Liver (tissue), 9 donors: Measurements from ENCODE around the gene LDB2. TPM values are rescaled to one million over a fixed set of nuclear protein-coding genes. Genes with fewer than 3 reads are reported as not detected.

Experiments used
- DNase-seq: peaks from one replicate; pipeline ENCODE4 v3.0.0-alpha.2; 2017; ENCODE audit warnings: low spot score
- H3K27ac ChIP-seq, 2 donors: one replicate each; pipeline ENCODE4 v1.7.0; 2013; ENCODE audit warnings: inconsistent platforms in 2 of 2, low read length in 2 of 2, control low read depth in 1 of 2, low read depth in 1 of 2, mild to moderate bottlenecking in 1 of 2
- H3K27me3 ChIP-seq, 4 donors: one replicate each; pipeline versions ENCODE4 v1.6.1 to v1.7.0; 2013; ENCODE audit warnings: low read length in 3 of 4, inconsistent platforms in 1 of 4, mild to moderate bottlenecking in 1 of 4, moderate library complexity in 1 of 4; ENCODE audit not compliant: control insufficient read depth in 4 of 4, insufficient read depth in 4 of 4
- H3K36me3 ChIP-seq, 4 donors: one replicate each; pipeline versions ENCODE4 v1.6.1 to v1.7.0; 2013; ENCODE audit warnings: low read length in 3 of 4, mild to moderate bottlenecking in 3 of 4, low read depth in 1 of 4, moderate library complexity in 1 of 4; ENCODE audit not compliant: control insufficient read depth in 4 of 4, insufficient read depth in 3 of 4
- H3K4me1 ChIP-seq, 4 donors: one replicate each; pipeline versions ENCODE4 v1.6.1 to v1.7.0; 2013; ENCODE audit warnings: low read length in 3 of 4, mild to moderate bottlenecking in 3 of 4, moderate library complexity in 1 of 4; ENCODE audit not compliant: control insufficient read depth in 4 of 4, insufficient read depth in 4 of 4
- H3K4me3 ChIP-seq, 3 donors: one replicate each; pipeline versions ENCODE4 v1.6.1 to v1.7.0; 2013; ENCODE audit warnings: low read length in 3 of 3, control low read depth in 1 of 3, low read depth in 1 of 3, mild to moderate bottlenecking in 1 of 3
- H3K9ac ChIP-seq, 2 donors: one replicate each; pipeline ENCODE4 v1.7.0; 2013; ENCODE audit warnings: low read length in 2 of 2, mild to moderate bottlenecking in 2 of 2, moderate library complexity in 2 of 2, control low read depth in 1 of 2, low read depth in 1 of 2
- H3K9me3 ChIP-seq, 4 donors: one replicate each; pipeline versions ENCODE4 v1.6.1 to v1.7.0; 2013; ENCODE audit warnings: low read length in 3 of 4; ENCODE audit not compliant: control insufficient read depth in 4 of 4
- EGR1 ChIP-seq, 2 donors: IDR thresholded peaks; 2 replicates each; pipeline ENCODE4 v1.6.1; 2016 to 2018; ENCODE audit warnings: antibody characterized with exemption in 2 of 2, low read depth in 2 of 2
- FOXA1 ChIP-seq: IDR thresholded peaks from 2 replicates; pipeline ENCODE4 v1.6.1; 2016; ENCODE audit warnings: antibody characterized with exemption
- FOXA2 ChIP-seq: IDR thresholded peaks from 2 replicates; pipeline ENCODE4 v1.6.1; 2016; ENCODE audit warnings: antibody characterized with exemption
- GABPA ChIP-seq, 2 donors: IDR thresholded peaks in 1 of 2; conservative IDR thresholded peaks in 1 of 2; 2 replicates each; pipeline ENCODE4 v1.6.1; 2016; ENCODE audit warnings: antibody characterized with exemption in 2 of 2, mild to moderate bottlenecking in 1 of 2, moderate library complexity in 1 of 2
- HNF4A ChIP-seq, 2 donors: conservative IDR thresholded peaks; 2 replicates each; pipeline ENCODE4 v1.6.1; 2016; ENCODE audit warnings: antibody characterized with exemption in 2 of 2, mild to moderate bottlenecking in 2 of 2
- HNF4G ChIP-seq: IDR thresholded peaks from 2 replicates; pipeline ENCODE4 v1.6.1; 2016; ENCODE audit warnings: antibody characterized with exemption
- JUND ChIP-seq, 2 donors: IDR thresholded peaks; 2 replicates each; pipeline ENCODE4 v1.6.1; 2016; ENCODE audit warnings: antibody characterized with exemption in 2 of 2
- NR2F2 ChIP-seq: IDR thresholded peaks from 2 replicates; pipeline ENCODE4 v1.6.1; 2016; ENCODE audit warnings: antibody characterized with exemption
- RAD21 ChIP-seq, 2 donors: IDR thresholded peaks; 2 replicates each; pipeline ENCODE4 v1.6.1; 2016; ENCODE audit warnings: antibody characterized with exemption in 2 of 2, mild to moderate bottlenecking in 2 of 2
- RXRA ChIP-seq, 2 donors: IDR thresholded peaks; 2 replicates each; pipeline ENCODE4 v1.6.1; 2017 to 2018; ENCODE audit warnings: antibody characterized with exemption in 2 of 2, mild to moderate bottlenecking in 1 of 2
- SP1 ChIP-seq: IDR thresholded peaks from 2 replicates; pipeline ENCODE4 v1.6.1; 2018; ENCODE audit warnings: antibody characterized with exemption, mild to moderate bottlenecking
- TAF1 ChIP-seq: conservative IDR thresholded peaks from 2 replicates; pipeline ENCODE4 v1.6.1; 2016; ENCODE audit warnings: antibody characterized with exemption, mild to moderate bottlenecking
- YY1 ChIP-seq: IDR thresholded peaks from 2 replicates; pipeline ENCODE4 v1.6.1; 2016; ENCODE audit warnings: antibody characterized with exemption, mild to moderate bottlenecking
- WGBS: extraction: QIAGEN DNeasy Blood & Tissue Kit; methylation state at CpG from one replicate; pipeline ENCODE4 v1.1.7; 2013; 5-methylcytosine and 5-hydroxymethylcytosine counted together
- polyA plus RNA-seq, 2 donors: library from polyadenylated mRNA; stranded (reverse) in 1 of 2; unstranded in 1 of 2; fragments of 200-250 nt in 1 of 2; fragments of >200 nt in 1 of 2; fragmentation: Nextera tagmentation in 1 of 2; extraction: Ambion mirVana in 1 of 2; gene quantifications; one replicate each; pipeline versions ENCODE4 v1.2.1 to v1.2.3, GENCODE V29; 2013 to 2015
- total RNA-seq, 2 donors: library from RNA; depleted of rRNA; stranded (reverse); fragments of >200 nt; gene quantifications; one replicate each; pipeline ENCODE4 v1.2.3, GENCODE V29; 2014
- TF ChIP-seq, protein P1 (sequence below): IDR thresholded peaks from 2 replicates; pipeline ENCODE4 v1.6.1; 2016; ENCODE audit warnings: antibody characterized with exemption
- TF ChIP-seq, protein P2 (sequence below): IDR thresholded peaks from 2 replicates; pipeline ENCODE4 v1.6.1; 2016; ENCODE audit warnings: antibody characterized with exemption
- TF ChIP-seq, protein P3 (sequence below): IDR thresholded peaks from 2 replicates; pipeline ENCODE4 v1.6.1; 2016; ENCODE audit warnings: antibody characterized with exemption, mild to moderate bottlenecking
- TF ChIP-seq, protein P4 (sequence below): fragments of 150-350 bp; IDR thresholded peaks from 2 replicates; pipeline ENCODE4 v1.5.1; 2017; ENCODE audit warnings: improper control_type of control experiment, low read depth, low read length; ENCODE audit not compliant: missing input control
- donor health status: healthy.
- donor health status: healthy.
- donor health status: healthy.
- donor health status: healthy.
- donor health status: healthy.

The LDB2 gene
- total and polyA plus RNA-seq, 4 donors = 7.4 to 31.9 (median 16.8) TPM

DNA sequence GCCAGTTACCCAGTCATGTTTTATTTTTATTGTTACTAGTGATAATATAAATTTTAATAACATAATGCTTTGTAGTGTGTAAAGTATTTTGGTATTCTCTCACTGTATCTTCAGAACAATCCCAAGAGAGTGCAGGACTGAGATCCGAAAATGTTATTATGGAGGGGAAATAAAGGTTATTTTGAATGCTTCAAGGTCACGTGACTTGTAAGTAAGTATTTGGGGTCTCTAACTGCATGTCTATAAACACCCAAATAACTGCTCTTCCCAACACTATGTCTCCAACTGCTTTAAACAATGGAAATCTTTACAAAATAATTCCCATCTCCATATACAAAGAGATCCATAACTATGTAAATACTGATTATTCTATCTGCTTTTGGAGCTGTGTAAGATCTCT is 302.2 kb downstream of the LDB2 start:
- Histone ChIP-seq H3K27ac (no peak overlapping the region), H3K9ac (no peak overlapping the region), H3K4me1 (no peaks in the 10 kb centered on the region), H3K4me3 (no peak overlapping the region), H3K9me3 (no peaks in the 10 kb centered on the region), H3K36me3 (no peaks in the 10 kb centered on the region), H3K27me3 (peaks cover 0 to 2% (median 0%) of the 10 kb centered on the region in 4 donors)
- DNase-seq = no peak
- no peak for TF ChIP-seq EGR1 (IDR thresholded peaks at IDR 0.05; ENCODE audit: low read depth in 2 of 2)
- TF ChIP-seq, protein P1, sequence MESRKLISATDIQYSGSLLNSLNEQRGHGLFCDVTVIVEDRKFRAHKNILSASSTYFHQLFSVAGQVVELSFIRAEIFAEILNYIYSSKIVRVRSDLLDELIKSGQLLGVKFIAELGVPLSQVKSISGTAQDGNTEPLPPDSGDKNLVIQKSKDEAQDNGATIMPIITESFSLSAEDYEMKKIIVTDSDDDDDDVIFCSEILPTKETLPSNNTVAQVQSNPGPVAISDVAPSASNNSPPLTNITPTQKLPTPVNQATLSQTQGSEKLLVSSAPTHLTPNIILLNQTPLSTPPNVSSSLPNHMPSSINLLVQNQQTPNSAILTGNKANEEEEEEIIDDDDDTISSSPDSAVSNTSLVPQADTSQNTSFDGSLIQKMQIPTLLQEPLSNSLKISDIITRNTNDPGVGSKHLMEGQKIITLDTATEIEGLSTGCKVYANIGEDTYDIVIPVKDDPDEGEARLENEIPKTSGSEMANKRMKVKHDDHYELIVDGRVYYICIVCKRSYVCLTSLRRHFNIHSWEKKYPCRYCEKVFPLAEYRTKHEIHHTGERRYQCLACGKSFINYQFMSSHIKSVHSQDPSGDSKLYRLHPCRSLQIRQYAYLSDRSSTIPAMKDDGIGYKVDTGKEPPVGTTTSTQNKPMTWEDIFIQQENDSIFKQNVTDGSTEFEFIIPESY = no peak
- TF ChIP-seq, protein P2, sequence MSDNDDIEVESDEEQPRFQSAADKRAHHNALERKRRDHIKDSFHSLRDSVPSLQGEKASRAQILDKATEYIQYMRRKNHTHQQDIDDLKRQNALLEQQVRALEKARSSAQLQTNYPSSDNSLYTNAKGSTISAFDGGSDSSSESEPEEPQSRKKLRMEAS = no peak
- no peak for TF ChIP-seq FOXA2
- TF ChIP-seq, protein P3, sequence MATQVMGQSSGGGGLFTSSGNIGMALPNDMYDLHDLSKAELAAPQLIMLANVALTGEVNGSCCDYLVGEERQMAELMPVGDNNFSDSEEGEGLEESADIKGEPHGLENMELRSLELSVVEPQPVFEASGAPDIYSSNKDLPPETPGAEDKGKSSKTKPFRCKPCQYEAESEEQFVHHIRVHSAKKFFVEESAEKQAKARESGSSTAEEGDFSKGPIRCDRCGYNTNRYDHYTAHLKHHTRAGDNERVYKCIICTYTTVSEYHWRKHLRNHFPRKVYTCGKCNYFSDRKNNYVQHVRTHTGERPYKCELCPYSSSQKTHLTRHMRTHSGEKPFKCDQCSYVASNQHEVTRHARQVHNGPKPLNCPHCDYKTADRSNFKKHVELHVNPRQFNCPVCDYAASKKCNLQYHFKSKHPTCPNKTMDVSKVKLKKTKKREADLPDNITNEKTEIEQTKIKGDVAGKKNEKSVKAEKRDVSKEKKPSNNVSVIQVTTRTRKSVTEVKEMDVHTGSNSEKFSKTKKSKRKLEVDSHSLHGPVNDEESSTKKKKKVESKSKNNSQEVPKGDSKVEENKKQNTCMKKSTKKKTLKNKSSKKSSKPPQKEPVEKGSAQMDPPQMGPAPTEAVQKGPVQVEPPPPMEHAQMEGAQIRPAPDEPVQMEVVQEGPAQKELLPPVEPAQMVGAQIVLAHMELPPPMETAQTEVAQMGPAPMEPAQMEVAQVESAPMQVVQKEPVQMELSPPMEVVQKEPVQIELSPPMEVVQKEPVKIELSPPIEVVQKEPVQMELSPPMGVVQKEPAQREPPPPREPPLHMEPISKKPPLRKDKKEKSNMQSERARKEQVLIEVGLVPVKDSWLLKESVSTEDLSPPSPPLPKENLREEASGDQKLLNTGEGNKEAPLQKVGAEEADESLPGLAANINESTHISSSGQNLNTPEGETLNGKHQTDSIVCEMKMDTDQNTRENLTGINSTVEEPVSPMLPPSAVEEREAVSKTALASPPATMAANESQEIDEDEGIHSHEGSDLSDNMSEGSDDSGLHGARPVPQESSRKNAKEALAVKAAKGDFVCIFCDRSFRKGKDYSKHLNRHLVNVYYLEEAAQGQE = no peak
- TF ChIP-seq HNF4G = no peak
- no peak for TF ChIP-seq NR2F2
- TF ChIP-seq SP1 = no peak
- no peak for TF ChIP-seq HNF4A (conservative IDR thresholded peaks at IDR 0.05)
- no peak for TF ChIP-seq JUND (IDR thresholded peaks at IDR 0.05)
- no peak for TF ChIP-seq RAD21 (IDR thresholded peaks at IDR 0.05)
- no peak for TF ChIP-seq TAF1
- no peak for TF ChIP-seq GABPA (IDR thresholded peaks at IDR 0.05 in 1 of 2, conservative IDR thresholded peaks at IDR 0.05 in 1 of 2)
- TF ChIP-seq FOXA1 = no peak
- 87% methylated on average over 2 of the region's 2 CpGs for WGBS

DNA sequence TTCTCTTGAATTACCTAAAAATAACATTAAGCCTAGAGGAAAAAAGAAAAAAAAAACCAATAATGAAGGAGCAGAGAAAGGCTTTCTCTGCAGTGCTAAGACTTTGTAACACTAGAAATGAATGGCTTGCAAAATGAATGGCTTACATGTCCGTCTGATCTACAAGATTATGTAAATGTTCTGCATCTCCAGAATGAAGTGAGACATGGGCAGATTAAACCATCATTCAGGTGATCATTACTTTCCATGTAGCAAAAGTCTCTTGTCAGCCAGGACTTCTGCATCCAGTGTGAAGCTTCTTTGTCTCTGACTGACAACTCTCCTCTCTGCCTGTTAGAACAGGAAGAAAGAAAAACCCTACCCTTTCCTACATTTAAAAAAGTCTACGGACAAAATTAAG is 304.3 kb downstream of the LDB2 start:
- TF ChIP-seq, protein P4, sequence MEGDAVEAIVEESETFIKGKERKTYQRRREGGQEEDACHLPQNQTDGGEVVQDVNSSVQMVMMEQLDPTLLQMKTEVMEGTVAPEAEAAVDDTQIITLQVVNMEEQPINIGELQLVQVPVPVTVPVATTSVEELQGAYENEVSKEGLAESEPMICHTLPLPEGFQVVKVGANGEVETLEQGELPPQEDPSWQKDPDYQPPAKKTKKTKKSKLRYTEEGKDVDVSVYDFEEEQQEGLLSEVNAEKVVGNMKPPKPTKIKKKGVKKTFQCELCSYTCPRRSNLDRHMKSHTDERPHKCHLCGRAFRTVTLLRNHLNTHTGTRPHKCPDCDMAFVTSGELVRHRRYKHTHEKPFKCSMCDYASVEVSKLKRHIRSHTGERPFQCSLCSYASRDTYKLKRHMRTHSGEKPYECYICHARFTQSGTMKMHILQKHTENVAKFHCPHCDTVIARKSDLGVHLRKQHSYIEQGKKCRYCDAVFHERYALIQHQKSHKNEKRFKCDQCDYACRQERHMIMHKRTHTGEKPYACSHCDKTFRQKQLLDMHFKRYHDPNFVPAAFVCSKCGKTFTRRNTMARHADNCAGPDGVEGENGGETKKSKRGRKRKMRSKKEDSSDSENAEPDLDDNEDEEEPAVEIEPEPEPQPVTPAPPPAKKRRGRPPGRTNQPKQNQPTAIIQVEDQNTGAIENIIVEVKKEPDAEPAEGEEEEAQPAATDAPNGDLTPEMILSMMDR = no peak
- TF ChIP-seq GABPA (IDR thresholded peaks at IDR 0.05 in 1 of 2, conservative IDR thresholded peaks at IDR 0.05 in 1 of 2) (no peak), RXRA (IDR thresholded peaks at IDR 0.05) (no peak), JUND (IDR thresholded peaks at IDR 0.05) (no peak), YY1 (no peak), NR2F2 (no peak), HNF4G (no peak), EGR1 (IDR thresholded peaks at IDR 0.05; ENCODE audit: low read depth in 2 of 2) (no peak), FOXA1 (no peak), SP1 (no peak)
- TF ChIP-seq, protein P1 = no peak
- TF ChIP-seq, protein P2 = no peak

More for the DNA sequence above, 304.3 kb downstream of the LDB2 start:
- H3K27ac ChIP-seq = no peak overlapping the region
- H3K9ac ChIP-seq = no peak overlapping the region
- no peaks in the 10 kb centered on the region for H3K9me3 ChIP-seq
- DNase-seq = no peak
- peaks cover 0 to 2% (median 0%) of the 10 kb centered on the region in 4 donors for H3K27me3 ChIP-seq
- no peaks in the 10 kb centered on the region for H3K4me1 ChIP-seq
- no peak overlapping the region for H3K4me3 ChIP-seq
- WGBS = 73% methylated on average over 2 of the region's 2 CpGs
- no peaks in the 10 kb centered on the region for H3K36me3 ChIP-seq
